Activated CD4-positive, alpha-beta T cell treated with anti-CD3 and anti-CD28 coated beads, Interleukin-2, amount 50 U/mL, for 1 hour (primary cell): ENCODE measurements around the gene ECEL1.
"Not testable (repeated sequence)": the region's sequence is repeated elsewhere in the genome, so short reads cannot be mapped to it uniquely, and the experiment has no call there.

ENCODE experiments used
- DNase-seq: peaks from one replicate; pipeline ENCODE4 v3.0.0-alpha.2; 2020

ECEL1 gene, protein sequence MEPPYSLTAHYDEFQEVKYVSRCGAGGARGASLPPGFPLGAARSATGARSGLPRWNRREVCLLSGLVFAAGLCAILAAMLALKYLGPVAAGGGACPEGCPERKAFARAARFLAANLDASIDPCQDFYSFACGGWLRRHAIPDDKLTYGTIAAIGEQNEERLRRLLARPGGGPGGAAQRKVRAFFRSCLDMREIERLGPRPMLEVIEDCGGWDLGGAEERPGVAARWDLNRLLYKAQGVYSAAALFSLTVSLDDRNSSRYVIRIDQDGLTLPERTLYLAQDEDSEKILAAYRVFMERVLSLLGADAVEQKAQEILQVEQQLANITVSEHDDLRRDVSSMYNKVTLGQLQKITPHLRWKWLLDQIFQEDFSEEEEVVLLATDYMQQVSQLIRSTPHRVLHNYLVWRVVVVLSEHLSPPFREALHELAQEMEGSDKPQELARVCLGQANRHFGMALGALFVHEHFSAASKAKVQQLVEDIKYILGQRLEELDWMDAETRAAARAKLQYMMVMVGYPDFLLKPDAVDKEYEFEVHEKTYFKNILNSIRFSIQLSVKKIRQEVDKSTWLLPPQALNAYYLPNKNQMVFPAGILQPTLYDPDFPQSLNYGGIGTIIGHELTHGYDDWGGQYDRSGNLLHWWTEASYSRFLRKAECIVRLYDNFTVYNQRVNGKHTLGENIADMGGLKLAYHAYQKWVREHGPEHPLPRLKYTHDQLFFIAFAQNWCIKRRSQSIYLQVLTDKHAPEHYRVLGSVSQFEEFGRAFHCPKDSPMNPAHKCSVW

DNA sequence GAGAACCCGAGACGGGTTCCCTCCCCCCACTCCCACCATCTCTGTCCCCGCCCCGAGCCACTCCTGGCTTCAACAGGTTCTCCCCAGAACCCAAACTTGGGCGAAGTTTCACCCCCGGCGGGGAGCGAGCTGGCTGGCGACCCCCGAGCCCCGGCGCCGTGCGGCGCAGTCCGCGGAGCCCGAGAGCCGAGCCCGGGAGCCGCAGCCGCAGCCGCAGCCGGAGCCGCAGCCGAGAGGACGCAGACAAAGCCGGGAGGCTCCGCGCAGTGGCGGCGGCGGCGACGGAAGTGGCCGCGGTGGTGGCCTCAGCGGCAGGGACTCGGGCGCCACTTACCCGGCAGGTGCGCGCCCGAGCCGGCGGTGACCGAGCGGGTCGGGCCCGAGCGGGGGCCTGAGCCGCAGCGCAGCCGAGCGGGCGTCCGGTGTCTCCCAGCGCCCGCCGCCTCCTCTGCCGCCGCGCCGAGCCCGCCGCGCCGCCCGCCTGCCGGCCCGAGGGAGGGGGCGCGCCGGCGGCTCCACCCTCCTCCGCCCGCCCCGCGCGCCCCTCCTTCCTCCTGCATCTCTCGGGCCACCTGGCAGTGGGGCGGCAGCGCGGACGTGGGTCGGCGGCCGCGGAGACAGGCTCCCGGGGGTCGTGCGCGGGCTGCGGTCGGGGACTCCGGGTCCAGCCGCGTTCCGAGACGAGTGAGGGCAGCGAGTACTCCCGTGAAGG lies at the start of gene ECEL1:
ECEL1 (minus strand) TSS at position 450 of the 712 bp plus-strand sequence. CDS start 1,181 bp downstream, outside the sequence.
- no peak for DNase-seq

DNA sequence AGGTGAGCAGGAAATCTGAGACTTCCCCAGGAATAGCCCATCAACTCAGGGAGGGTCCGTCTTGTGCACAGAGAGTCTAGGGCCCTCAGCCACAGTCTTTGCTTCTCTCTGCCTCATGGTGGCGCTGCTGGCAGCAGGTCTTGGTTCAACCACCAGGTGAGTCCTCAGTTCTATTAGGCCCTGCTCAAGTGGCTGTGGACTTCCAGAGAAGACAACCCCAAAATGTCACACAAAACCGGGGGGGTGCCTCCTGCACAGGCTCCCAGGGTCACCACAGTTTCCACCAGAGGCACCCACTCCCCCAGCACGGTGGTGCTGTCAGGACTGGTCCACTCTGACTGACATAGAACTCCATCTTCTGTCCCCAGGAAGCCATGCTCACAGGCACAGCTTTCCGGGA lies 49.4 kb upstream of the ECEL1 start:
- no peak for DNase-seq

DNA sequence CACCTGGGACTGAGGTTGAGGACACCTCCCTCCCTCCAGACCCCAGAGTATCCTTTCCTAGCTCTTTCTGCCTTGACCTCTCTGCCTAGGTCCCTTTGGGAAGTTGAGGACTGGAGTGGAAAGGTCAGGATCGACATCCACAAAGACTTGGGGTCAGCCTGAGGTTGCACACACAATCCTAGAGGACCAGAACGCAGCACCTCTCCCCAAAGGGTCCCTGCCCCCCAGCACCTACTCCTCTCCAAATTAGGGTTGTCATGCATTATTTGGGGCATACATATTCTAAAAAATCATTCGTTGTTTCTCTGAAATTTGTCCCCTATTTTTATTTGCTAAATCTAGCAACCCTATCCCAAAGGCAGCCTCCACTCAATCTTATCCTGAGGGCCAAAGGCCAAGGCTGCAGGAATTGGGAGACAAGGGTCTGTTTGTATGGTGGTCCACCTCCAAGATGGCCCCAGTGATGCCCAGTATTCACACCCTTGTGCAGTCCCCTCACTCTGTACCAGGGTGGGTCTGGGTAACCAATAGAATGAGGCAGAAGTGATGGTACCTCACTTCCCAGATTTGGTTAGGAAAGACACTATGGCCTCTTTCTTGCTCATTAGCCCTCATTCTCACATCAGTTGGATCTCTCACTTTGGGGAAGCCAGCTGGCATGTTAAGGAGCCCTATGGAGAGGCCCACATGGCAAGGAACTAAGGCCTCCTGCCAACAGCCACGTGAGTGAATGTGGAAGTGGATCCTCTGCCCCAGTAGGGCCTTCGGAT lies 48.3 kb upstream of the ECEL1 start:
- no peak for DNase-seq

DNA sequence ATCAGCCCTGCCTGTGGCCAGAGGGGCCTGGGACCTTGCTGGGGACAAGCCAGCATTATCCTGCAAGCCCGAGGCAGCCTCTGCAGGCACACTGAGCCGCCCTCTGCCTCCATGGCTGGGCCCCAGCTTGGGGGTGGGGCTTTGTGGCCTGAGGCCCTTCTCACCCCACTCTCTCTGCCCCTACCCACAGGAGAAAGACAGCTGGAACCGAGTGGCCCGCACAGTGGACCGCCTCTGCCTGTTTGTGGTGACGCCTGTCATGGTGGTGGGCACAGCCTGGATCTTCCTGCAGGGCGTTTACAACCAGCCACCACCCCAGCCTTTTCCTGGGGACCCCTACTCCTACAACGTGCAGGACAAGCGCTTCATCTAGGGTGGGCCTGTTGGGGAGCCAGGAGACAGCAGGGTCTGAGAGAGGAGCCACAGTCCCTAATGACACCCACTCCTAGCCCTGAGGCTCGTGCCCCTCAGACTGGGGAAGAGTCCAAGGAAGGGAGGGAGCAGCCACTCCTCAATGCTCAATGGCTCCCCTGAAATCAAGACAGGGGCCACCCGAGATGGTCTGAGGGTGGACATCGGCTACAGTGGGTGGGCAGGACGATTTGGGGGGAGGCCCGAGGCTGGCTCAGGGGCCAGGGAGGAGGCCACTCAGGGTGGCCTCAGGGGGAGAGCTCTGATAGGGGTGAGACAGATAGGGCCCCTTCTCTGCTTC lies 47.5 kb upstream of the ECEL1 start:
- no peak for DNase-seq

DNA sequence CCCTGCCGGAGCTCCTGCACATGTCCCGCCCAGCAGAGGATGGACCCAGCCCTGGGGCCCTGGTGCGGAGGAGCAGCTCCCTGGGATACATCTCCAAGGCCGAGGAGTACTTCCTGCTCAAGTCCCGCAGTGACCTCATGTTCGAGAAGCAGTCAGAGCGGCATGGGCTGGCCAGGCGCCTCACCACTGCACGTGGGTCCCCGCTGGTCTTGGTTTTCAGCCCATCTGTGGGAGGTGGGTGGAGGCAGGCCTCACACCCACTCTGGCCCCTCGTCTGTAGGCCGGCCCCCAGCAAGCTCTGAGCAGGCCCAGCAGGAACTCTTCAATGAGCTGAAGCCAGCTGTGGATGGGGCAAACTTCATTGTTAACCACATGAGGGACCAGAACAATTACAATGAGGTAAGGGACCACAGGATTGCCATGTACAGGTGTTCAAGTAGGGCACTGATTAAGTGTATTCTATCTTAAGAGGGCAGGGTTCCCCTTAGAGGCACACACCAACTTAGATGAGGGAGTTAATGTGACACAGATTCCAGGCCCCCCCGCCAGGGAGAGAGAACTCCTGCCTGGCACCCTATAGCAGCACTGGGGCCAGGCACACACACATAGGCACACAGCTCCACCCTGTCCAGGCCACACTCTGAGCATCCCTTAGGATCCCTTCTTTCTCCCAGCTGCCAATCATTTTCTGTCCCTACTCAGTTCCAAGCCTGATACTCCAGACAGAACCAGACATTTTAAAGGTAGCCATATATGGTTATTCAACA lies 46.5 kb upstream of the ECEL1 start:
- DNase-seq: no peak

DNA sequence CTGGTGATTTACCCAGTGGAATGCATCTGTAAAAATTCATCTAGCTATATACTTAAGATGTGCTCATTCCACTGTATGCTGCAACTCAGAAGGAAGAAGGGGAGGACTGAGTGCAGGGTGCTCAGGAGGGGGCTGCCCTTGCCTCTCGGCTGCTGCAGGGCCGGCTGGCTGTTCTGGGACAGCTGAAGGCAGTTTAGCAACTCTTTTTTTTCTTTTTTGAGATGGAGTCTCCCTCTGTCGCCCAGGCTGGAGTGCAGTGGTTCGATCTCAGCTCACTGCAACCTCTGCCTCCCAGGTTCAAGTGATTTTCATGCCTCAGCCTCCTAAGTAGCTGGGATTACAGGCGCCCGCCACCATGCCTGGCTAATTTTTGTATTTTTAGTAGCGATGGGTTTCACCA lies 45.2 kb upstream of the ECEL1 start:
- DNase-seq: not testable (repeated sequence)

DNA sequence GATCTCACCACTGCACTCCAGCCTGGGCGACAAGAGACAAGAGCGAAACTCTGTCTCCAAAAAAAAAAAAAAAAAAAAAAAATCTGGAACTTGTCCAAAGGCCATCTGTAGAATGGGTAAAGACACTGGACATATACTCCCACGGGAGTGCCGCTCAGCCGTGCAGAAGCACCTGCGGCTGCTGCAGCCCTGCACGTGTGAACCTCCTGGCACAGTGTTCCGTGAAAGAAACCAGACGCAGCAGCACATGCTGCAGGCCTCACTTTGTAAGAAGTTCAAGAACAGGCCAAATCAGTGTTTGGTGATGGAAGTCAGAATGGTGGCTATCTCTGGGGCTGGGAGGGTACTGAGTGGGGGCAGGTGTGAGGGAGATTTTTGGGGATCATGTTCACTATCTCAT lies 44.8 kb upstream of the ECEL1 start:
- no peak for DNase-seq

DNA sequence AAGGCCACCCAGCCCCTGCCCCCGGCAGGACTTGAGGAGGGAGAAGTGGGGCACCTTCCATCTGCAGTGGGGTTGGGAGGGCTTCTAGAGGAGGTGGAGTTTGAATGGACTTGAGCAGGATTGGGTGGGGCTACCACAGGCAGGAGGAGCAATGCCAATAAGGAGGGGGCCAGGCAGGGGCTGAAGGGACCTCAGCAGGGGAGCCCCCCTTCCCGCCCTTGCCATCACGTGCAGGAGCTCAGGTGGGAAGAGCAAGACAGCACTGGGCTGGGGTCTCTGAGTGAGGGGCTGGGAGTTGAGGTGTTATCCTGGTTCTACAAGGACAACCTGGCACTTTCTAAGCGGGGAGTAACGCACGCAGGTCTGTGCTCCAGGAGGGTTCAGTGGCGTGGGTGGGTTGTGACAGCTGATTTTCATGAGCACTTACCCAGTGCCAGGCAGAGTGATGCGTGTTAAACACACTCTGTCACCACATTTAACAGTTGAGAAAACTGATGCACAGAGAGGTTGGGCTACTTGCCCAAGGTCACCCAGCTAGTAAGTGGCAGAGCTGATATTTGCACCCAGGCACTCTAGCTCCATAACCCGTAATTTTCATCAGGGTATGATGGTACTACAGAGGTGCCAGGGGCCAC lies 43.1 kb upstream of the ECEL1 start:
- no peak for DNase-seq

DNA sequence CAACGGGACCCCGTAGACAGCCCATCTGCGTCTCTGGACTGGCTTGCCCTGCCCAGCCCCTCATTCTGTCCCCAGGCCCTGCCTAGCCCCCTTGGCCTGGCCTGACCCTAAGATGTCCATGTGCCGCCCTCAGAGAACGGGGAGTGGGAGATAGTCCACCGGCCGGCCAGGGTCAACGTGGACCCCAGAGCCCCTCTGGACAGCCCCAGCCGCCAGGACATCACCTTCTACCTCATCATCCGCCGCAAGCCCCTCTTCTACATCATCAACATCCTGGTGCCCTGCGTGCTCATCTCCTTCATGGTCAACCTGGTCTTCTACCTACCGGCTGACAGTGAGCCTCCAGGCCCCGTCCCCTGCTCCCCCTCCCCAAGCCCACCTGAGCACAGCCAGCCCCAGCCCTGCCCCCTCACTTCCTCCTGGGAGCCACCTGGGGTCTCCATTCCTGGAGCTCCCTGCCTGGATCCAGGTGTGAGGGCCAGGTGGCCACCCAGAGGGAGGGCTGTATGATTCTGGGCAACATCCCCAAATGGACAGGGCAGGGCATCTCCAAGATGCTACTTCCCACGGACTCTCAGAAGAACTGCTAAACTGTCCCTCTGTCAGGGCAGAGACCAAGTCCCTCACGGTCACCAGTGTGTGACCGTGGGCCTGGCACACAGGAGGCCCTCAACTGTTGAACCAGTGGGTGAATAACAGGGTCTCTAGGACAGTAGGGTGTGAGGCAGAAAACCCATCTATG lies 42.3 kb upstream of the ECEL1 start:
- DNase-seq: no peak

DNA sequence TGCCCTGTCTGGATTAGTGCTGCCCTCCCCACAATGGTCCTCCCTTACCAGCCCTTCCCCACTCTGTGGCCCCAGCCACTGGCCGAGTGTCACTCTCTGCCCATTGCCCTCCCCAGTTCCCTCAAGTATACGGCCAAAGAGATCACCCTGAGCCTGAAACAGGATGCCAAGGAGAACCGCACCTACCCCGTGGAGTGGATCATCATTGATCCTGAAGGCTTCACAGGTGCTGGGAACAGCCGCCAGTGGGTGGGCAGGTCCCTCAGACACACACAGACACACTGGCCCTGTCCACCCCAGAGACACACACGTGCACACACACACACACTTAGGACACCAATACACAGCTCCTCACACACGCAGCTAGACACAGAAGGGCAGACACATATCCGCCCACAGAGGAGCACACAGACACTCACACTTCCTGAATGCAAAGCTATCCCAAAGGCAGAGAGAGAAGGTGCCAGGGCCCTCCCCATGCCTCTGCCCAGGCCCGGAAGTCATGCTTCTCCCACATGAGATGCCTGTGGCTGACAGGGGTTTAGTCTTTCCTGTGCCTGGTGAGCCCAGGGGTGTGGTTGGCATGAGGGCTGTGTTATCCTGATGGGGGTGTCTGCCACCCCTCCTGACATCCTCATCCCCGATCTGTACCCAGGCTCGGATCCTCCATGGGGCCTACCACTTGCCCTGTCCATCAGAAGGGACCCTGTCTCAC lies 41.3 kb upstream of the ECEL1 start:
- no peak for DNase-seq

DNA sequence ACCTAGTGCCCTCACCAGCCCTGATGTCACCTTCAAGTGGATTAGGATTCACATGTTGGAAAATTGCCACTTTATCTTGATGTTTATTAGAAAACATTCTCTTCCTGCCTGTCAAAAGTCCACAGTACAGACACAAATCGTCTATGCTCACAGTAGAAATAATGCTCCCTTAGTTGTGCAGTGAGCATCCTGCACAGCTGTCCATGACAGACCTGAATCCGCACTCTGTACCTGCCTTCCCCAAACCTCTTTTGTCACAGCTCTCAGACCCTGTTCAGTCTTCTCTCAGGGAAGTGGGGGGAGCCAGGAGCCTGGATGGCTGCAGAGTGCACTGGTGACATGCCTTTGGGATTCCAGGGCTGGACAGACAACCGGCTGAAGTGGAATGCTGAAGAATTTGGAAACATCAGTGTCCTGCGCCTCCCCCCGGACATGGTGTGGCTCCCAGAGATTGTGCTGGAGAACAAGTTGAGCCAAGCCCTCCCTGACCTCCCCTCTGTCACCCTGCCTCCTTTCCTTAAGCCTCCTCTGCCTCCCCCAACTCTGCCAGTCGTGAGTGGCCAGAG lies 40.4 kb upstream of the ECEL1 start:
- no peak for DNase-seq

DNA sequence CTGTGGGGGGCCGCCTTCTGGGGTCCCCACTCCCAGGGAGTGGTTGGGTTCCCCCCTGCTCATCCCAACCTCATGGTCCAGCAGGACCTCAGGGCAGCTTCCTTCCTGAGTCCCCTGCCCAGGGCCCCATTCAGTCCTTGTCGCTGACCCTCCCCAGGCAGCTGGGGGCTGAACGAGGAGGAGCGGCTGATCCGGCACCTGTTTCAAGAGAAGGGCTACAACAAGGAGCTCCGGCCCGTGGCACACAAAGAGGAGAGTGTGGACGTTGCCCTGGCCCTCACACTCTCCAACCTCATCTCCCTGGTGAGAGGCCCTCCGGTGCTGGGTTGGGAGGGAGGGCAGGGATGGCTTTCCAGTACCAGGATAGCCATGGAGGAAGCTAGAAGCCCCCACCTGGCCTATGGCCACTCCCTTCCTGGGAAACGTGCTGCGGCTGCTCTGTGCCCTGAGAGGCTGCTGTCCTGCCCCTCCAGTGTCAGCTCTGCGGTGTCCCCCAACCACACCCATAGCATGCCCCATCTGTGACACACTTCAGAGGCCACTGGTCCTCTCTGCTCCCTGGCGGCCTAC lies 38.8 kb upstream of the ECEL1 start:
- DNase-seq: no peak

DNA sequence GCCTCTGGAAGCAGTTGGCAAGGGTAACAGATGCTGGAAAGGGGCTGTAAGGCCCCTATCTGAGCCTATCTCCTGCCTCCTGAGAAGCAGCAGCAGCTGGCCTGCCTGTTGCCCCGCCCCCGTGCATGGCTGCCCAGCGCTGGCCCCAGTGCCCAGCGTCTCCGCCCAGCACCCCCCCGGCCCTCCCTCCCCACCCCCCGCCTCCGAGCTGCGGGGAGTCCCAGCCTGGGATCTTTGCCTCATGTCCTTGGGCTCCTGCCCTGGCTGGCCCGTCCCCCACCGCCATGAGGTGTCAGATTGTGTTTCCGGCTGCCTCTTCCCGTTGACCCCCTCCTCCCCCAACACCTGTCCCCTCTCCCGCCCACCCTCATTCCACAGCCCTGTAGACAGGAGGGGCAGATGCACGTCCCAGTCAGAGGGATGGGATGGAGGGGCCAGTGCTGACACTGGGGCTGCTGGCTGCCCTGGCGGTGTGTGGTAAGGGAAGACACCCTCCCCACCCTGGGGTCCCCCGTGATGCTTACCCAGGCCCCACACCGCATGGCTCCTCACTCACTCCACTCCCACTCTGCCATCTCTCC lies 38.2 kb upstream of the ECEL1 start, which contains the start of gene CHRND:
CHRND (plus strand) TSS at position 370 of the 581 bp plus-strand sequence; CDS start at position 426, 56 bp downstream.
- DNase-seq: no peak

DNA sequence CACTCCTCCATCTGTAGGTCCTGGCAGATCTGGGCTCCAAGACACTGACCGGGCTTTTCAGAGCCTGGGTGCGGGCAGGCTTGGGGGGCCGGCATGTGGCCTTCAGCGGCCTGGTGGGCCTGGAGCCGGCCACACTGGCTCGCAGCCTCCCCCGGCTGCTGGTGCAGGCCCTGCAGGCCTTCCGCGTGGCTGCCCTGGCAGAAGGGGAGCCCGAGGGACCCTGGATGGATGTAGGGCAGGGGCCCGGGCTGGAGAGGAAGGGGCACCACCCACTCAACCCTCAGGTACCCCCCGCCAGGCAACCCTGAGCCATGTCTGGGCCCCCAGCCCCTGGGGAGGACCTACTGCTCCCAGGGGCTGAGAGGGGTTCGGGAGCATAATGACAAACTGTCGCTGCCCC lies 37.6 kb upstream of the ECEL1 start:
- DNase-seq: no peak

DNA sequence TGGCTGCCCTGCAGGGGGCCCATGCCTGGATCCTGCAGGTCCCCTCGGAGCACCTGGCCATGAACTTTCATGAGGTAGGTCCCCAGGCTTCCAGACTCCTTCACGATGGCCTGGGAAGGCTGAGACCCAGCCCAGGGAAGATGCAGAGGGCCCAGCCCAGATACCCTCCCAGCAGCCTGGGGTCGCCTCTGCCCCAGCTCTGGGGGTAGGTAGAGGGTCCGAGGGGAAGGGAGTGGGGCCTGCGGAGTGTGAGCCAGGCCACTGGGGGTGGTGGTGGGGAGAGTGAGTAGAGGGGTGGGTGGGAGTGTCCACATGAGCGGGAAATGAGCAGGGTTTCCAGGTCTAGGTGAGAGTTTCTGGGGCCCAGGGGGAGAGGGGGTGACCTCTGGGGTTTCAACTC lies 37.1 kb upstream of the ECEL1 start:
- DNase-seq: no peak

DNA sequence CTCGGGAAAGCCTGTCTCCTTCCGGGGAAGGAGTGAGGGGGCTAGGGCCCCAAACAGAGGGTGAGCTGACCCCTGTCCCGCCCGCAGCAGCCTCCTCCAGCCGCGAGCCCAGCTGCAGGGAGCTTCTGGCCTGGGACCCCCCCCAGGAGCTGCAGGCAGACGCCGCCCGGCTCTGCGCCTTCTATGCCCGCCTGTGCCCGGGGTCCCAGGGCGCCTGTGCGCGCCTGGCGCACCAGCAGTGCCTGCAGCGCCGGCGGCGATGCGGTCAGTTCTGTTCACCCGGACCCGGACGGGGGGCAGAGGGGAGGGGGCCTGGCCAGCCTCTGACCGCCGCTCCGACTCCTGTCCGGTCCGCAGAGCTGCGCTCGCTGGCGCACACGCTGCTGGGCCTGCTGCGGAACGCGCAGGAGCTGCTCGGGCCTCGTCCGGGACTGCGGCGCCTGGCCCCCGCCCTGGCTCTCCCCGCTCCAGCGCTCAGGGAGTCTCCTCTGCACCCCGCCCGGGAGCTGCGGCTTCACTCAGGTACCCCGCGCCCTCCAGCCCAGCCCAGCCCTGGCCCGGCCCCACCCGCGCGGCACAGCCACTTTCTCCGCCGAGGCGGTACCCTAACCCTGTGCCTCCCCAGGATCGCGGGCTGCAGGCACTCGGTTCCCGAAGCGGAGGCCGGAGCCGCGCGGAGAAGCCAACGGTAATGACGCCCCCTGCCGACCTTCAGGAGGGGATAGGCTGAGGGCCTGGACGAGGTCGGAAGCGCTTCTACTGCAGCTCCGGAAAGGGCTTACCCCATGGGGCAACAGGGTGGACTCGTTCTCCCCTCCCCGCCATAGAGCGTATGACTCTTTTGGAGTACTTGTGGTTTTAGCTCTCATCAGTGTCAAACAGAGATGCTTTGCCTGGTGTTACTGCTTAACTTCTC lies 36.3 kb upstream of the ECEL1 start:
- no peak for DNase-seq

DNA sequence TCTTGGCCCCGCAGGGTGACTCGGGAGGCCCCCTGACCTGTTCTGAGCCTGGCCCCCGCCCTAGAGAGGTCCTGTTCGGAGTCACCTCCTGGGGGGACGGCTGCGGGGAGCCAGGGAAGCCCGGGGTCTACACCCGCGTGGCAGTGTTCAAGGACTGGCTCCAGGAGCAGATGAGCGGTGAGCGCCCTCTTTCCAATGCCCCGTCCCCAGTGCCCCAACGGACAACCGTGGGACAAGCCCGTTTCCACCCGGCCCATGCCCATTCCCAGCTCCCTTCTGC lies 35.7 kb upstream of the ECEL1 start:
- no peak for DNase-seq
